ENCODE measurements around the gene MIPEP. TPM values are rescaled to one million over a fixed set of nuclear protein-coding genes. Genes with fewer than 3 reads are reported as not detected.

The MIPEP gene
- total RNA-seq, 1 donor from 2014 or later: 45.1 TPM

DNA sequence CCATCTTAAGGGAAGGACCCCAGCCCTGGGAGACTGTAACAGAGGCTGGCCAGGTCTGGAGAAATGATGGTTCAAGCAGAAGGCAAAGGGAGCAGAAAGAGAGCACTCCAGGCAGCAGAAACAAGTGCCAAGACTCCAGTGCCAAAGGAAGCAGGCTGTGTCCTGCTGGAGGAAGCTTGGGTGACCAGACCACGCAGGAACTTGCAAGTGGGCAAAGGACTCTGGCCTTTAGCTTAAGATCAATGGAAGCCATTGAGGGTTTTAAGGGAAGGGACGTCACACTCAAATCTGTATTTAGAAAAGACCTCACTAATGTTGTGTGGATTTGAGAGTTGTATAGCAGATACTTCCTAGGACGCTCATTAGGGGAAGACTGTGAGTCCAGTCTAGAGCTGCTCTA lies 95.5 kb downstream of the MIPEP start:
- ATAC-seq (ENCODE audit: poor library complexity) (no peak), DNase-seq (no peak)
- intact Hi-C loops (cut with DNase I): no loop called here

DNA sequence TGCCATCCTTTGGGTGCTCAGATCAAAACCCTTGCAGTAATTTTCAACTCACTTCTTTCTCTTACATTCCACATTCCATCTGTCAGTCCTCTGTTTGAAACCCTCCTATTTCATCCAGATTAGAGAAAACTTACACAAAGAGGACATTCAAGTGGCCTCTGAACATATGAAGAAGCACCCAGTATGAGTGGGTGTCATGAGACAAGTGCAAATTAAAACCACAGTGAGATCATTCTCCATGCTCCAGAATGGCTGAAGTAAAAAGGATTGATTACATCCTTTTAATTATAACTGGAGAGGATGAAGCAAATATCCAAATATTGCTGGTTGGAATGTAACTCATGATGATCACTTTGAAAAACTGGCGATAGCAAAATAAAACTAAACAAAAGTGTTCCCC lies 96.5 kb downstream of the MIPEP start:
- ATAC-seq (ENCODE audit: poor library complexity): no peak
- intact Hi-C loops (cut with DNase I): no loop called here
- DNase-seq: no peak

GRCh38 chr13:23790577-23791170 lies 98.5 kb downstream of the MIPEP start:
- DNase-seq (no peak), ATAC-seq (ENCODE audit: poor library complexity) (peak; percentile 36)
- intact Hi-C loops (cut with DNase I): no loop called here

DNA sequence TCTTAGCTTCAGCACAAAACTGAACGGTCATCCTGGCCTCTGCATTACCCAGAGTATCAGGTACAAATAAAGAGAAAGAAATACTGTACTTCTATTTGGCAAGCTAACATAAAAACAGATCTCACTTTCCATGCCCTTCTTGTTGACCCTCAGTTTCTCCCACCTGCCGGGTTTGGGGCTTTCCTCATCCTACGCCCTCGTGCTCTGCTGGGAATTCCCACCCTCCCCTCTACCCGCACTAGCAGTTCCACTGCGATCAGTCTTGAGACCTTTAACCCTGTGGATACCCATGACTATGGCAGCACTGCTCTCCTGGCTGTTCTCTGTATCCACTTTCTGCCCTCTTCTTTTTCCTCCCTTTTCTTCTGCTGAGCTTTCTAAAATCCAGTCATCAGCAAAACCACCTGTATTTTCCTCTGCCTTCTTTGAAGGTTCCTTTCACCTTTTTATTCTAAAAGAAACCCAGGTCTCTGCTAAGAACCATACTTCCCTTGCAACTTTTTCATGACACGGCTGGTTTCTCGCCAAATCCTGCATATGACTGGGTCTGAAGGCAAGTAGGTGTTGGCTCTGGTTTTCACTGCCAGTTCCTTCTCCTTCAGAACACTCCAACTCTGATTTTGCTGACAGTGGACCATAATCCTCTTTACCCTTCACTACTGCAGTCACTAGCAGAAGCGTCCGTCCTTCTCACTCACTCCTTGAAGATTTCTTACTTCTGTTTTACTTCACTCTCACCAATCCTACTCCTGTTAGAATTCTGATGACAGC lies 99.4 kb downstream of the MIPEP start:
- DNase-seq (no peak), ATAC-seq (ENCODE audit: poor library complexity) (no peak)
- intact Hi-C loops (cut with DNase I): no loop called here

- no peak for ATAC-seq (ENCODE audit: poor library complexity)
- intact Hi-C loops (cut with DNase I): no loop called here
- no peak for DNase-seq
Measured at GRCh38 chr13:23788459-23788858, 100.7 kb downstream of the MIPEP start.

- intact Hi-C loops (cut with DNase I): no loop called here
- DNase-seq (no peak), ATAC-seq (ENCODE audit: poor library complexity) (no peak)
Measured at GRCh38 chr13:23787464-23787863, 101.7 kb downstream of the MIPEP start.

- ATAC-seq (ENCODE audit: poor library complexity) (no peak), DNase-seq (no peak)
- intact Hi-C loops (cut with DNase I): no loop called here
Measured at GRCh38 chr13:23786607-23787006, 102.6 kb downstream of the MIPEP start.

DNA sequence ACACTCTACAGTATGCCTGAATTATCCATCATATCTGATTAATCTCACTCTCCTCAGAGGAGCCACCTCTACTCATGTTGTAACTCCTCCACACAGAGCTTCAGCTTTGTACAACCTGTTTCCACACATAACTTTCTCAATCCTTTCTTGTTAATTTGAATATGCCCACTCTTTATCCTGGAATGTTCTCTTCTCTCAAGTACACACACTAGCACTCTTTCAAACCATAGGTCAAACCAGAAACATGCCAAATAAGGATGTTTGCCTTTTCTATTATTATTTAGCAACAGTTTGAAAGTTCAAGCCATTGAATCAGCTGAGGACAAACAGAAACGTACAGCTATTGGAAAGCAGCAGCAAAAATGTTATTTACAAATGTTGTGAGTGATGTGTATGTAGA lies 110.3 kb downstream of the MIPEP start:
- intact Hi-C loops (cut with DNase I): no loop called here
- ATAC-seq (ENCODE audit: poor library complexity) (no peak), DNase-seq (no peak)

DNA sequence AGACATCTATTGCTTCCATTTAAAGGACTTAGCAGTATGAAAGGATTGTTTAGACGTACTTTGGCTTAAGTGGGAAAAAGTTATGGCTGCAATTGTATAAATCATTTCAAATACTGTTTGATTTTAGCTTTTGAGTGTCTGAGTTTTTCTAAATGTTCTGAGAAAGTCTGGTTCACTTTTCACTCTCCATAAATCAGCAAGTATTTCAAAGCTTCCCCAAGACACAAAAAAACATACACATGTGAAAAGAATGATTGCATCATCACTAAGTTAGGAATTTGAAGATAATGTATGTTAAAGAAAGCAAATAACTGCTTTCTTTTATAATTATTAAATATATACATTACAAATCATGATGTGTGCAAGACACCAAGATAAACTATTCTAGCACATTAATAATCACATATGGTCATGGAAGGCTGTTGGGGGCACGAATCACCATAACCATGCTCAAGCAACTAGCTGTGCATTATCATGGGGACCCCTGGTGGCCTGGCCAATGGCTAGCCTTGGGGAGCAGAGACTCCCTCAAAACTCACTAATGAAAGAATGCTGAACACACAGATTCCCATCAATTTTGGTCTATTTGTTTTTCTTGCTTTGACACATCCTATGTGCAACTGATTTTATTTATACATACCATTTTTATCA lies 111.1 kb downstream of the MIPEP start:
- ATAC-seq (ENCODE audit: poor library complexity) (no peak), DNase-seq (no peak)
- intact Hi-C loops (cut with DNase I): no loop called here

GRCh38 chr13:23777575-23777870 lies 111.7 kb downstream of the MIPEP start:
- intact Hi-C loops (cut with DNase I): no loop called here
- DNase-seq (no peak), ATAC-seq (ENCODE audit: poor library complexity) (no peak)

DNA sequence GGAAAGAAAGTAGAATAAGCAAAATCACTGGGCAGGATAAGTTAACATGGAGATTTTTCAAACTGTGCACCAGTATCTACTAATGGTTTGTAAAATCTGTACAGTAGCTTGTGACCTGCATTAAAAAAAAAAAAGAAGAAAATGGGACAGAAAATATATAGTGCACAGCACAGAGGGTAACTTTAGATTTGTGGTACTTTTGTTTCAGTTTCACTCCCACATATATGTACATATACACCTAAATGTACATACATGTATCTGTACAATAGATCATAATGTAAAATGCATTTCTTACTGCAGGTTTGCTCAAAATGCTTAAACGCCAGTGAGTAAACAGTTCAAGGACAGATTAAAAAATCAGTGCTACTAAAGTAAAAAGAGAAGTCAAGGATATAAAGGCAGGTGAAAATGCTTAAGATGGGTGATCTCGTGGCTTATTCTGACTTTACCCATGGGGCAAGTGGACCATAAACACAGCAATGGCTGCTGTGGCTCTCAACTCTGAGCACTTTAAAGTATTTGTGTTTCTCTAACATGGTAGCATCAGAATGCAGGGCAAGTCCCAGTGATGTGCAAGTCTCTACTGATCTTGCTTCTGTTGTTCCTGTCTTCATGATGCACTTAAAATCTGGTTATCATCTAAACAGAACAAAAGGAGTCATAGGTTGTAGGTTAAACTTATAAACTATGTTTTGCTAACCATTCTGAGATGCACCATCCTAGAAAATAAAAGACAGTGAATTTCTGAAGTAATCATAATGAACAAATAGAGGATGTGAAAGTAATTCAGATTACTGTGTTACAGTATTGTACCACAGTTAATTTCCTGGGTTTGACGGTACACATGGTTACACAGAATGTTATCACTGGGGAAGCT lies 112.3 kb downstream of the MIPEP start:
- no peak for DNase-seq
- intact Hi-C loops (cut with DNase I): no loop called here
- no peak for ATAC-seq (ENCODE audit: poor library complexity)

GRCh38 chr13:23772717-23773116 lies 116.5 kb downstream of the MIPEP start:
- intact Hi-C loops (cut with DNase I): no loop called here
- no peak for DNase-seq
- ATAC-seq (ENCODE audit: poor library complexity): no peak

DNA sequence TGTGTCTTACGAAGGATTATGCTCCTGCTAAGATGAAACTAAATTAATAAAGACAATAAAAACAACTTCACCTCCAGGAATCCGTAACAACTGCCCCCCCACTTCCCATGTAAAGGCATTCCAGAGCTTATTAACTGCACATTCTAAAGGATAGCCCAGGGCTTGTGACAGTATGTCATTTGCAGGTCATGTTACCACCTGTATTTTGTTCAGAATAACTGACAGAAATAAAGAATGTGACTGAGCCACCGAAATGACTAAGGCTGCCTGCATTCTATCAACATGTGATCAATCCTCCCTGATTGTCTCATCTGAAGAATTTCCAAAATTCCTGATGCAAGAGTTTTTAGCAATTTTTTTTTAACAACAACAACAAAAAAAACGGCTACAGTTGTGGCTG lies 117.2 kb downstream of the MIPEP start:
- intact Hi-C loops (cut with DNase I): no loop called here
- no peak for ATAC-seq (ENCODE audit: poor library complexity)
- no peak for DNase-seq

- DNase-seq: no peak
- intact Hi-C loops (cut with DNase I): no loop called here
- ATAC-seq (ENCODE audit: poor library complexity): no peak
Measured at GRCh38 chr13:23771552-23771951, 117.6 kb downstream of the MIPEP start.

DNA sequence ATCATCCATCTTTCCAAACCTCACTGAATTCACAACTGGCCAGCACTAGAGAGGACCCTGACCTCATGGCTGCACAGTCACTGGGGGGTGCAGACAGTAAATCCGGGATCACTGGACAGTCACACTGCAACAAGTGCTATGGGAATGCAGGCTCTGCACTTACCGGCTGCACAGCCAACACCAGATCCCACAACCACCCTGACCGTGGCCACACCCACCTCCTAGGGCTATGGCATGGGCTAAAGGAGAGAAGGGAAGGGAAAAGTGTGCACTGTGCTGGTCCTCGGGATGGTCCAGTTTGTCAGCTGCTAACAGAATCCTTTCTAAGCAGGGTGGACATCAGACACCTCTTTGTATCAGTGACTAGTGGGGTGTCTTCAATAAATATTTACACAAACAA lies 118.2 kb downstream of the MIPEP start:
- no peak for ATAC-seq (ENCODE audit: poor library complexity)
- intact Hi-C loops (cut with DNase I): no loop called here
- no peak for DNase-seq

DNA sequence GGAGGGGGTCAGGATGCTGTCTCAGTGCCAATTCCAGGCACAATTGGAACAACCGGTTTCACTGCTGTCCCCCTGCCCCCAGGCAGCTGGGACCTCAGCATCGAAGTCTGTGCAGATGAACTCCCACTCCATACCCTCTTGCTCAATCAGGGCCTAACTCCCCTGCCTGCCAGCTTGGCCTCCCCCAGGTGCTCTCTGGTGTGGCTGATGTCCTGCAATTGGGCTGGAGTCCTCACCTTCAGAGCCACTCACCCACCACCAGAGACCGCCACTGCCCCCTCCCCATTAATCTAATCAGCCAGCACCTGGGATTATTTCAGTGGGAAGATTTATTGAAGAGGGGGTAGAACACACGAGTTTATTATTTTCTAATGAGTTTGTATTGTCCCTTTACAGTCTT lies 118.8 kb downstream of the MIPEP start:
- intact Hi-C loops (cut with DNase I): no loop called here
- ATAC-seq (ENCODE audit: poor library complexity): no peak
- no peak for DNase-seq

DNA sequence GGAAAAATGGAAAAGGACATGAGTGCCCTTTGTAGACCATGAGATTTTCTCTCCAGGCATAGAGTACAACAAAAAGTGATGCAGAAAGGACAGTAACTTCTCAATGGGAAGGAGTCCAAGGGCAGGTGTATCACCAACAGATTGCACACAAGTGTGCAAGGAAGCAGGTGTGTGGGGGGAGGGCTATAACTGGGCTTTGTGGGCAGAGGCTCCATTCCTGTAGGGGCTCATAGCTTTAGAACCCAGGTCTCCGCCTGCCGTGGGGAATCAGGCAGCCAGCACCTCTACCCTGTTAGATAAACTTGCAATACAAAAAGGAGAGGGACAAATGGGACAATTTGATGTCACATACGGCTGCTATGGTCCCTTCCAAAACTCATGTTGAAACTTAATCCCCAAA lies 119.8 kb downstream of the MIPEP start:
- DNase-seq (no peak), ATAC-seq (ENCODE audit: poor library complexity) (no peak)
- intact Hi-C loops (cut with DNase I): no loop called here

DNA sequence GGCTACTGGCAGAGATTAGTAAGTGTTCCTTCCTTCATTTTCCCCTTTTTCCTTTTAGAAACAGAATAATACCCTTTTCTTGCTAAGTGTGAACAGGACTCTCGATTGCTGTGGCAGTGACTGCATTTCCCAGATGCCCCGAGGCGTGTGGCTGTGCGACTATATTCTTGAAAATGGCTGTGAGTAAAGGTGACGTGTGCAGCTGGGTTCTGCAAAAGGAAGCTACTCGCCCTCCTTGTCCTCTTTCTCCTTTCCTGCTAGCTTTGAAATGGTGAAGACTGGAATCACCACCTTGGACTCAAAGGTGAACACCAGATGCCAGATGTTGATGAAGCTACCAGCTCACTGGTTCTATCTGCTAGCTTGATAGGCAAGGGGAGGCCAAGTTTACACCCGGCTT lies 121.4 kb downstream of the MIPEP start:
- ATAC-seq (ENCODE audit: poor library complexity) (no peak), DNase-seq (no peak)
- intact Hi-C loops (cut with DNase I): no loop called here

GRCh38 chr13:23766939-23767338 lies 122.3 kb downstream of the MIPEP start:
- intact Hi-C loops (cut with DNase I): no loop called here
- ATAC-seq (ENCODE audit: poor library complexity) (peak; percentile 79), DNase-seq (peak; percentile 44)

GRCh38 chr13:23766283-23766682 lies 122.9 kb downstream of the MIPEP start:
- intact Hi-C loops (cut with DNase I): no loop called here
- ATAC-seq (ENCODE audit: poor library complexity): no peak

More at GRCh38 chr13:23766283-23766682, 122.9 kb downstream of the MIPEP start:
- DNase-seq: no peak

Data from Right ventricle myocardium superior (tissue), 1 donor.